ENCODE measurements around the gene TRIM40.

Gene TRIM40

GRCh38 chr6:30096829-30097228, 39.1 kb upstream of the TRIM40 start:
- H3K4me3 ChIP-seq (ENCODE audit: low read depth, low read length) = no peak overlapping the region
- TF ChIP-seq MYC (IDR thresholded peaks at IDR 0.05; ENCODE audit: low read depth, low read length) (no peak), MAX (IDR thresholded peaks at IDR 0.05; ENCODE audit: low read depth, low read length) (no peak), CTCF (IDR thresholded peaks at IDR 0.05; ENCODE audit: low read depth, low read length) (no peak), POLR2A (IDR thresholded peaks at IDR 0.05; ENCODE audit: extremely low read depth, insufficient read length) (no peak)
- DNase-seq (ENCODE audit: low read depth) = no peak

GRCh38 chr6:30097902-30098768, 37.8 kb upstream of the TRIM40 start:
- TF ChIP-seq CTCF (IDR thresholded peaks at IDR 0.05; ENCODE audit: low read depth, low read length) (no peak), POLR2A (IDR thresholded peaks at IDR 0.05; ENCODE audit: extremely low read depth, insufficient read length) (no peak), MYC (IDR thresholded peaks at IDR 0.05; ENCODE audit: low read depth, low read length) (no peak), MAX (IDR thresholded peaks at IDR 0.05; ENCODE audit: low read depth, low read length) (no peak)
- no peak overlapping the region for H3K4me3 ChIP-seq (ENCODE audit: low read depth, low read length)
- DNase-seq (ENCODE audit: low read depth) = no peak

- DNase-seq (ENCODE audit: low read depth) = no peak
- H3K4me3 ChIP-seq (ENCODE audit: low read depth, low read length) = no peak overlapping the region
- TF ChIP-seq POLR2A (IDR thresholded peaks at IDR 0.05; ENCODE audit: extremely low read depth, insufficient read length) = no peak
- no peak for TF ChIP-seq MAX (IDR thresholded peaks at IDR 0.05; ENCODE audit: low read depth, low read length)
- no peak for TF ChIP-seq MYC (IDR thresholded peaks at IDR 0.05; ENCODE audit: low read depth, low read length)
- TF ChIP-seq CTCF (IDR thresholded peaks at IDR 0.05; ENCODE audit: low read depth, low read length) = no peak
Observed at GRCh38 chr6:30100154-30100553, 35.8 kb upstream of the TRIM40 start.

- DNase-seq (ENCODE audit: low read depth) = no peak
- no peak overlapping the region for H3K4me3 ChIP-seq (ENCODE audit: low read depth, low read length)
- TF ChIP-seq CTCF (IDR thresholded peaks at IDR 0.05; ENCODE audit: low read depth, low read length) (no peak), MYC (IDR thresholded peaks at IDR 0.05; ENCODE audit: low read depth, low read length) (no peak), MAX (IDR thresholded peaks at IDR 0.05; ENCODE audit: low read depth, low read length) (no peak), POLR2A (IDR thresholded peaks at IDR 0.05; ENCODE audit: extremely low read depth, insufficient read length) (no peak)
Observed at GRCh38 chr6:30100585-30101443, 35.1 kb upstream of the TRIM40 start.

- H3K4me3 ChIP-seq (ENCODE audit: low read depth, low read length) = peak overlapping the region; percentile 47
- DNase-seq (ENCODE audit: low read depth) = peak; percentile 71
- TF ChIP-seq POLR2A (IDR thresholded peaks at IDR 0.05; ENCODE audit: extremely low read depth, insufficient read length) (no peak), CTCF (IDR thresholded peaks at IDR 0.05; ENCODE audit: low read depth, low read length) (no peak), MYC (IDR thresholded peaks at IDR 0.05; ENCODE audit: low read depth, low read length) (no peak), MAX (IDR thresholded peaks at IDR 0.05; ENCODE audit: low read depth, low read length) (no peak)
Observed at GRCh38 chr6:30101444-30102413, 34.2 kb upstream of the TRIM40 start.
